Activated T-helper 1 cell treated with anti-CD3 and anti-CD28 coated beads, Interleukin-2, amount 50 U/mL, for 16 hours (primary cell): ENCODE measurements around the gene SLC7A8.

Experiments
- DNase-seq, 2 donors: peaks; one replicate each; pipeline ENCODE4 v3.0.0-alpha.2; 2020; ENCODE audit warnings: low read depth in 1 of 2, low spot score in 1 of 2

SLC7A8 gene

DNA sequence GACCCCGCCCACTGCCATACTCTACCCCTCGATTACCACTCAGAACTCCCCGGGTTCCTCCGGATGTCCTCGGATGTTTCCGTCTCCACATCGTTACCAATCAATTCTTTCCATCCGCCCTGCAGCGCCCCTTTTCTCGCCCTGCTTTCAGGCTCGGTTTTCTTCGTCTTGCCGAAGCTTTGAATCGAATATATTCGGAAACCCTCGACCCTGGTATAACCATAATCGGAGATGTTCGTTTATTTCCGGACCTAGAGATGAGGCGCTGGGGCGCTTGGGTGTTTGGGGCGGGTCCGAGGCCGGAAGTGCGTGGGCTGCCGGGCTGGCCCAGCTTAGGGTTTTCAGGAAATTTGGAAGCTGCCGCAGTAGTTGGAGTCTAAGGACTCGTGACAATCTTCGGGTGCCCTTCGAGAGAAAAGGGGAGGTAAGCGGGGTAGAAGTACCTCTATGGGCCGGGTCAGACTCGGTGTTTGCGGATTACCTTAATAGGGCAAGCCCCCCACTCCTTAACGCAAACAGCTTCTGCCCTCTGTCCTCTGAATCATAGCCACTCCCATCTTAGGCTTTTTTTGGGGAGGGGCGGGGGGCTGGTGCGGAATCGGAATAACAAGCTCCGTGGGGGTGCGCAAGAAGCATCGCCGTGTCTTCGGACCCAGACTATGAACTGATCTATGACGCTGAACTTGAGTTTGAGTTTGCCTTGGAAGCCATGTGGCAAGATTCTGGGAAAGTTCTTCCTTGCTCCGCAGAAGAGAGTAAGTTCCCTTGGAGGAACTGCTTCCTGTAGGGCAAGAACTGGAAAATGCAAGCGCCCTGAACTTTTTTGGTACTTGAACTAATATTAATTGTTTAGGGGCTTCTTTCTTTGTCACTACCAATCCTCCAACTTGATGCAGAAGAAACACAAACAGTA, 88.0 kb downstream of the SLC7A8 start, which contains the start of gene C14orf119:
Gene C14orf119 (plus strand): TSS at position 310 of the 913 bp plus-strand sequence. CDS start 2,154 bp downstream, outside the sequence.
- peak; percentile 98 to 99 for DNase-seq

GRCh38 chr14:23094666-23095195, 88.7 kb downstream of the SLC7A8 start, which contains the start of gene ACIN1:
ACIN1 (minus strand) TSS chr14:23095136; CDS start chr14:23095112, 24 bp downstream.
- peak; percentile 43 to 60 for DNase-seq

DNA sequence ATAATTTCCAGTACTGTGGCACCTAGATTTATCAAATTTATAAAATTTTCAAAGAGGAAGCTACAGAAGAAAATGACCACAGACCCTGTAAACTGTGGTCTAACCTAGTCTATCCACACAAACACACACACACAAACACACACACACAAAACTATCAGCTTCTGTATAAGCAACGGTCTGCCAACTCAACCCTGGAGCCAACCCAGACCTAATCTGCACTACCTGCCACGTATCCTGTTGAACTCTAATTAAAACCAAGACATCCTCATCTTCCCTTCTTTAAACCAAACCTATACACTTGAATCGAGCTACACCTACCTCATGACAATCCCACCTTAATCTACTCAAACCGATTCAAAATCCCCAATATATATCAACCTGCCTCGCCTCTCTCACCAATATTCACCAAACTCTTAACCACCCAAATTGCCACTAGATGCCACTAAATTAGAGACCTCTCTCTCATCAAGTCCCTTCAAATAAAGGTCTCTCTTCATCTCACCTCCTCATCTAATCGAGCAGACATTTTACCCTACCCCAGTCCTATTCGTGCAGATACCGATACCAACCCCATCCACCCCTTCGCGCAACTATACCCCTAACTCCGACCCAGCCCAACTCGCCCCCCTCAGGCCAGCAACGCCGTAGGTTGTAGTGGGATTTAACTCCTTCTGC, 89.3 kb downstream of the SLC7A8 start:
- no peak for DNase-seq

- DNase-seq: no peak
These were observed 89.9 kb downstream of the SLC7A8 start for GRCh38 chr14:23093526-23093925.

GRCh38 chr14:23093104-23093503, 90.4 kb downstream of the SLC7A8 start:
- DNase-seq: no peak

- no peak for DNase-seq
These were observed 91.9 kb downstream of the SLC7A8 start for GRCh38 chr14:23091294-23092225.

DNA sequence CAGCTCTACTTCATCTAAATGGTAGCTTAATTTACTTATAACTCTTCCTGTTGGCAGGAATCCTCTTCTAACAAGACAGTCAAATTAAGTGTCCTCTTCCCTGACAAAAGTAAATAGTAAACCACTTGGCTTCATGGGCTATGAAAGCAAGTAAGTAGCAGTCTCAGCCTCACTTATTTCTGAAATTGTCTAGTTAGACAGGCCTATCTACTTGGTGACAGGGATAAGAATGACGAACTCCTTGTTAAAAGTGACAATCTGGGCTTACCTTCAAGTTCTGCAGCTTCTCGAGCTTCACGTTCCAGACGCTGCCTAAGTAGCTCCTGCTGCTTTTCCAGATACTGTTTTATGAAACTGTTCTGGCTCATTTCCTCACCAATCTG, 93.2 kb downstream of the SLC7A8 start:
- DNase-seq: no peak

- no peak for DNase-seq
These were observed 93.8 kb downstream of the SLC7A8 start for GRCh38 chr14:23089498-23090253.

GRCh38 chr14:23086565-23086964, 96.9 kb downstream of the SLC7A8 start:
- DNase-seq: no peak

GRCh38 chr14:23085458-23085857, 98.0 kb downstream of the SLC7A8 start:
- no peak for DNase-seq

DNA sequence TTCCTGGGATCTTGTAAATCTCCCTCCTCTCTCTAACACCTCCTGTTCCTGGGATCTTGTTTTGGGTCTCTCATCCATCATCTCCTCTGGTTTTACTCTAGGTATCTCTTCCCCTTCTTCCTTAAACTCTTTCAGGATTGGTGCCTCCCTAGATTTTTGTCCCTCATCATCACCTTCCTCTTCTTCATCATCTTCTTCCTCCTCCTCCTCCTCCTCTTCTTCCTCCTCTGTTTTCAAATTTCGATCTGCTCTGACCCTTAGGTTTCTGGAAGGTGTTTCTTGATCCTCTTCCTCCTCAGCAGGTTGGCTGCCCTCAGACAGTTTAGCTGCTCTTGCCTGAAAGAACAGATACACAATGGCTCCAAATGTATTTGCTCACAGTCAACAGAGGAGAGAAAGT, 103.0 kb downstream of the SLC7A8 start:
- DNase-seq: no peak

DNA sequence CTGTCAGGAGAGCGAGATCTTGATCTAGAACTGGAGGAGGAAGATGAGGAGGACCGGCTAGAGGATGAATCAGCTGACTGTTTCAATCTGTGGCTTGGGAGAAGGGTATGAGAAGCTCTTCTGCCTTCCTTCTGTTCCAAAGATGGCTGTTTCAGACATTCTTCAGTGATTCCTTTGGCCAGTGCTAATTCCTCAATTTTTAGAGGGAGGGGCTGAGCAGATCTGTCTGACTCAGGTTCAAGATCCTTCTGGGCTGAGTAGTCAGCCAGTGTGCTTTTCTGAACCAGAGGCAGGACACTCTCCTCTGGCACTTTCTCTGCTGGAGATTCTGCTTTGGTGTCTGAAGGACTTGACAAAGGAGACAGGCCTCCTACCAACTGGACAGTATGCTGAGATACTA, 103.7 kb downstream of the SLC7A8 start:
- DNase-seq: no peak

- no peak for DNase-seq
These were observed 104.8 kb downstream of the SLC7A8 start for GRCh38 chr14:23078692-23079116.

GRCh38 chr14:23077962-23078361, 105.5 kb downstream of the SLC7A8 start:
- no peak for DNase-seq

- DNase-seq: no peak
These were observed 106.6 kb downstream of the SLC7A8 start for GRCh38 chr14:23076785-23077408.
